GM19193 (cell line): ENCODE measurements around the gene AZIN2.

Experiments
- POLR2A ChIP-seq: IDR thresholded peaks from 4 replicates; pipeline ENCODE4 v1.6.1; 2011; ENCODE audit not compliant: insufficient read depth, insufficient read length; ENCODE audit errors: extremely low read depth

Gene AZIN2

DNA sequence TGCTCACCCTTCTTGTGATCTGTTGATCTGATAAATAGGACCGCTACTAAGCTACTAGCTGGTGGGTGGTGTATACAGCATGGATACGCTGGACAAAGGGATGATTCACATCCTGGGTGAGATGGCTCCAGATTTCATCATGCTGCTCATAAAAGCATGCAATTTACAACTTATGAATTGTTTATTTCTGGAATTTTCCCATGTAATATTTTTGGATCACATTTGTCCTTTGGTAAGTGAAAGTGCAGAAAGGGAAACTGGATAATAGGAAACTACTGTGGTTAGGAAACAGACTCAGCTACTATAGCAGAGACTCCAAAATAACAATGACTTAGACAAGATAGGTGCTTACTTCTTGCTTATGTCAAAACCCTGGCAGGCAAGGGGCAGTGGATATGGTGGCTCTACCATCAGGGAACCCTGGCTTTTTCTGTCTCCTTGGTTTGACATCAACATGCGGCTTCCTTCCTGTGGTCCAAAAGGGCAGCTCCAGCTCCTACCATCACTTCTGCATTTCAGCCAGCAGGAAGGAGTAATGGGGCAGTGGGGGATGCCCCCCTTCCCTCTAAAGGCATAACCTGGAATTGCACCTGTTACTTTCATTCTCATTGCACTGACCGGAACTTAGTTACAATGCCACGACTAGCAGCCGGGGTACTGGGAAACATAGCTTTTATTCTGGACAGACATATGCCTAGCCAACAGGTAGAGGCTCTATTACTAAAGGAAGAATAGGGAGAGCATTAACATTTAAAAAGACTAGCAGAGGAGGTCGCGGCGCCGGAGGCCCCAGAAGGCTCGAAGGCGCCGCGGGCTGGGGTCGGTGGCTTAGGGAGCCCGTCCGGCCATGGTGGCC lies 30.5 kb upstream of the AZIN2 start:
- TF ChIP-seq POLR2A, result no peak

DNA sequence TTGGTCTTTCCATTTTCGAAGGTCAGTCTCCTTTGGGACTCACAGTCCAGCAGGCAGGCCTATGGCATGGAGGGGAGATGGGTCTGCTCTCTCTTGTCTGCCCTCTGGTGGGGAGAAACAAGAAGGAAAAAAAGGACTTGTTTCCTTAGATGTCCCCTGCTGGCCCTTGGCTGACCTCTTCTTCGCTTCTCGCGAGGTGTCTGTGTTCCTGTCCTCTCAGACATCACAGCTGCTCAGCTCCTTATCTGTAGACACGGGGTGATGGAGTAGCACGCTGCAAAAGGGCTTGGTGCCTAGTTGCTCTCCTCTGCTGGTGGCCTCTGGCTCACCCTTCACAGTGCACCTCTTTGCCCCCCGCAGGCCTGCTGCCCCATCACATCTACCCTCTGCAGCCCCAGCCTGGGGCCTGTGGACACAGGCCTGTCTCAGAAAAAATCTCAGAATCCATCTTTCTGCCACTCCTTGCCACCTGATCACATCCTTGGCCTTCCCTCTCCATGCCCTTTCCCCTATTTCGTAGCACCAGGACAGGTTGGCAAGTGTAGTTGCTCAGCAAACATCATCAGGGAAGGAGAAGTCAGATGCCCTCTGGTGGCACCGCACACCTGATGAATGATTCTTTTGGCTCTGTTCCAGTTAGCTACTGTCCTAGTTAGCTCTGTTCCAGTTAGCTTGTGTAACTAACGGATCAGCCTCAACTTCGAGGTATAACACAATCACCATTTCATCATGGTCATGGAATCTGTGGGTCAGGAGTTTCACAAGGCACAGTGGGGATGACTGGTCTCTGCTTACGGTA lies 25.5 kb upstream of the AZIN2 start:
- no peak for TF ChIP-seq POLR2A

DNA sequence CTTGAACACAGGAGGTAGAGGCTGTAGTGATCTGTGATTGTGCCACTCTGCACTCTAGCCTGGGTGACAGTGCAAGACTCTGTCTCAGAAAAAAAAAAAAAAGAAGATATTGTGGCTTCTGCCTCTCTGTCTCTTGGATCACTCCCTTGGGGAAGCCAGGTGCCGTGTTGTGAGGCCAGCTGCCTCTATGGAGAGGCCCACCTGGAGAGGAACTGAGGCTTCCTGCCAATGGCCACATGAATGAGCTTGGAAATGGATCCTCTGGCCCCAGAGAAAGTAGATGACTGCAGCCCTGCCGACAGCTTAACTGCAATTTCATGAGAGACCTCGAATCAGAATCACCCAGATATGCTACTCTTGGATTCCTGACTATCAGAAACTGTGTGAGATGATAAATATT lies 24.5 kb upstream of the AZIN2 start:
- TF ChIP-seq POLR2A, result no peak

DNA sequence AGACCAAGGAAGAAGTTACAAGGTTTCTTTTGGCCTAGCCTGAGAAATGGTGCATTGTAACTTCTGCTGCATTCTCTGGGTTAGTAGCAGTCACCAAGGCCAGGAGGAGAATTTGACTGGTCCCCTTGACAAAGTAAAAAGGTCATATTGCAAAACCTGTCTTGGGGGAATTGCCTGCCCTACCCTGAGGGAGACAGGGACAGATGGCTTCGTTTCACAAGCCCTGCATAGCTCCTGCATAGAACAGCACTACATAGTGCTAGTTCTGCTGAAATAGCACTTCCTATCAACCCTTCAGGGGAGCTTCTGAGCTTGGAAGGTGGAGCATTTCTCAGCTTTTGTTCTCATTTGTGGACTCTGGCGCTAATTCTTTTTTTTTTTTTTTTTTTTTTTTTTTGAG lies 23.9 kb upstream of the AZIN2 start:
- no peak for TF ChIP-seq POLR2A

DNA sequence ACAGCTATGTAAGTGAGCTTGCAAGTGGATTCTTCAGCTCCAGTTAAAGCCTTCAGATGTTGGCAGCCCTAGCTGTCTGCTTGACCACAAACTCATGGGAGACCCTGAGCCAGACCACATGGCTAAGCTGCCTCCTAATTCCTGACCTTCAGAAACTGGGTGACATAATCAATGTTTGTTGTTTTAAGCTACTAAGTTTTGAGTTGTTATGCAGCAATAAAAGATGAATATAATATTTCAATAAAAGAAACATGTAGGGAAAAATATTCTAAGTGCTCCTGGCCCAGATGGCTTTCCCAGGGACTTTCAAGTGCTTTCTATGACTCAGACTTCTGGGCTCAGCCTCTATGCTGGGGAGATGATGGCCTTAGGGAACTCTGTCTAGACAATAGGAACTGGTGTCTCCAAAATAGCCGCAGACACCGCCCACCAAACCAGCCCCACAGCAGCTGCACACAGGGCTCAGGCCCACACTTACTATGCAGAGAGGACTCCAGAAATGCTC lies 20.3 kb upstream of the AZIN2 start:
- no peak for TF ChIP-seq POLR2A

DNA sequence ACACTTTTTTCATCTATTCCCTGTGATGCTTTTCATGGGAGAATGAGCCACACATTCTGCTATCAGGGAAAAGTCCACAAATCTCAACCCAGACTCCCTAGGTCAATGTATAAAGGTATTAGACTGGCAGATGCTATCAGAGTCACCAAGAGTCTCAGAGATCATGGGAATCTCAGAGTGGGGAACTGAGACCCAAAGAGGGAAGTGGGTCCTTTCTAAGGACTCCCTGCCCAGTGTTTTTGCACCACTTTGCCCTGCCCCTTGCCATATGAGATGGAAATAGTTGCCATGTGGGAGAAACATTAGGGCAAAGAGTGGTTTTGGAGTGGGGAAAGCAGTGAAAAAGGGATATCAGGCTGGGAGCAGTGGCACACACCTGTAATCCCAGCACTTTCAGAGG lies 19.1 kb upstream of the AZIN2 start:
- TF ChIP-seq POLR2A, result no peak

DNA sequence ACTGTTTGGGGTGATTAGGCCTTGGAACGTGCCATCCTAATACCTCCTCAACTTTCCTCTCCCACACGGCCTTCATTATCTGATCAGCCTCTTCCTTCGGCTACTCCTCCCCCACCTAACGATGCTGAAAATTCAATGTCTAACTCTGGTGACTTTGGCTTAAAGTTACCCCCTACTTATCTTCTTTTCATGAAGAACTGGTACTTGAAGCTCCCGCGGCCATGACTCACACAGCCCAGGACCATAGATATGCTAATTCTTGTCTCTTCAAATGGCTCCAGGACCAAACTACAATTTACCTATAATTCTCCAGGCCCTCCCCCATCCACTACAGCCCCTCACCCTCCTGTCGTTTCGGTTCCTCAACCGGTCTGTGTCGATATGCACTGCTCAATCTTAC lies 15.7 kb upstream of the AZIN2 start:
- TF ChIP-seq POLR2A, result no peak

DNA sequence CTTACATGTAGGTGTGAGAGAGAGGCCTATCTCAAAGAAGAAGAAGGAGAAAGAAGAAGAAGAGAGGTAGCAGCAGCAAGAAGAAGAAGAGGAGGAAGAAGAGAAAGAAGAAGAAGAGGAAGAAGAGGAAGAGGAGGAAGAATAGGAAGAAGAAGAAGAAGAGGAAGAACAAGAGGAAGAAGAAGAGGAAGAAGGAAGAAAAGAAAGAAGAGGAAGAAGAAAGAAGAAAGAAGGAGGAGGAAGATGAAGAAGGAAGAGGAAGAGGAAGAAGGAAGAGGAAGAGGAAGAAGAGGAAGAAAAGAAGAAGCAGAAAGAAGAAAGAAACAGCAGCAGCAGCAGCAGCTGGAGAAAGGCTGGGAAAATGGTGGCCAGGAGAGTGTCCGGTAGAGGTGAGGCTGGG lies 10.3 kb upstream of the AZIN2 start:
- no peak for TF ChIP-seq POLR2A

DNA sequence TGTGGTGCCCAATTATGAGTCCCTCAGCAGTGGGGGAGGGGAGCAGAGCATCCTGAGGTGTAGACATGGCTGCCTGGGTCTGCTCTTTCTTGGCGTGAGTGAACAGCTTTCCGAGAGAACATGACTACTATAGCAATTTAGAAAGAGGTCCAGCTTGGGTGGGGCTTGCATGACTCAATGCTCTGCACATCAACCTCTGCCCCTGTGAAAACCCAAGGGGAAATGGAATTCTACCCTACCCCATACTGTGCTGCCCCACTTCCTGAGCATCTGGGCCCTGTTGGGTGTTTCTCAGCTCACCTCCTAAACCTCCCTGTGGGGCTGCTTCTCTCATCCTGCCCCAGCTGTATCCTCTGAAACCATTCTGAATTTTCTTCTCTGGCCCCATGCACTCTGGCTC lies 8.2 kb upstream of the AZIN2 start:
- no peak for TF ChIP-seq POLR2A

DNA sequence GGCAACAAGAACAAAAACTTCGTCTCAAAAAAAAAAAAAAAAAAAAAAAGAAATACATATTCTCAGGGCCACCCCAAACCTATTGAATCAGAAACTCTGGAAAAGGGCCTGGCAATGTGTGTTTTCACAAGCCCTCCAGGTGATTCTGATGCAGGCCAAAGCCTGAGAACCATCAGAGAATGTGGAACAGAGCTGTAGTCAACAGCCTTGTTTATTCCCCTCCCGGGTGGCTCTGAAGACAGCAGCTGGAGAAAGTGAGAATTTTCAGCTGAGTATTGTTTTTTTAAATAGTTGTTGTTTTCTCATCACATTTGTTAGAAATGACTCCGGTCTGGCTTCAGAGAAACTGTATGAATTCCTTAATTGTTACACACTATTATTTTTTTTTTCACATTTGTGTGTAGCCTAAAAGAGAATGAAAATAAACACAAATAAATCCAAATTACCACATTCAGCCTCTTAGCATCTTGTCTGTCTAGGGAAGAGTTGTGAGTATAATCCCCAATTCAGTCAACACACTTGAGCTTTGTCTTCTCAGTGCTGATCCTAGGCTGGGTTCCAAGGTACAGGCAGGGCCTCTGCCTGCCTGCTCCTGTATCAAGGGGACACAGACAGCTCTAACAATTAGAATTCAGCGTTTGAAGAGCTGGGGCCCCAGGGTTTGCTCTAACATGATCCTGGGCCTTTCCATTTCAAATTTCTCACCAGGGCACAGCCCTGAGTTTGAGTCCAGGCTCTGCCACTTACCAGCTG lies 6.6 kb upstream of the AZIN2 start:
- no peak for TF ChIP-seq POLR2A

DNA sequence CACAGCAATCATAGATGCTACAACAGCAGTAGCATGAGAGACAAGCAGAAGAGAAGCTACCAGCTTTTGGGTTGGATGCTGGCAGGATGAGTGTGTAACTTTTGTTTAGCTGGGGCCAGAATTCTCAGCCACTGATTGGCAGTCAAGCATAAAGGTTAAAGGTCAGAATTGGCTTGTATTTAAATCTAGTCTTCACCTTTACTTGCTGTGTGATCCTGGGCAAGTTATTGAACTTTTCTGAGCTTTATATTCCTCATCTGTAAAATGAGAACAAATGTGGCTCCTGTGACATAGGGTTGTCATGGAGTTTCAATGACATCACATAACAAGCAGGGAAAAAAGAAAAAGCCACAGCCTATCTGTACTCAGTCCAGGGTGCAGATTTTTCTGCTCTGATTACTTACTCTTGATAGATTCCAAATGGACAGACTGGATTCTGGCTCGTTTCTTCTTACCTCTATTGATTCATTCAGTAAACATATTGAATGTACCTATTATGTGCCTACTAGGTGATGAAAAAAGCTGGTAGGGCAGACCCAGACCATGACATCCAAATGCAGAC lies 2.8 kb upstream of the AZIN2 start:
- no peak for TF ChIP-seq POLR2A

DNA sequence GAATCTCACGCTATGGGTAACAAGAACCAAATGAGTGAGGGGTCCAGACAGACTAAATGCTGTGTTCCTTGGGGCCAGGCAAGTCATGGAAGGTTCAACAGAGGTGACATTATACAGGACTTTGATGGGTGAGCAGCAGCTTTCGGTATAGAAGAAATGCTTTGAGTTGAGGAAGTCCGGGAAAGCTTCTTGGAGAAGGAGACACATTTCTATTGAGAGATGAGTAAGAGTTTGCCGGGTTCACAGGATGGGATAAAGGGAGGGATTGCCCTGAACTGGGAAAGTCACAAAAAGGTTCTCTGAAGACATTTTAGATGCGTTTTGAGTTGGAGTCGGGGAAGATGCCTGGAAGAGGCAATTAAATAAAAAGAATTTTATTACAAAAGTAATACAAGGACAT lies 580 bp upstream of the AZIN2 start:
- TF ChIP-seq POLR2A, result no peak

DNA sequence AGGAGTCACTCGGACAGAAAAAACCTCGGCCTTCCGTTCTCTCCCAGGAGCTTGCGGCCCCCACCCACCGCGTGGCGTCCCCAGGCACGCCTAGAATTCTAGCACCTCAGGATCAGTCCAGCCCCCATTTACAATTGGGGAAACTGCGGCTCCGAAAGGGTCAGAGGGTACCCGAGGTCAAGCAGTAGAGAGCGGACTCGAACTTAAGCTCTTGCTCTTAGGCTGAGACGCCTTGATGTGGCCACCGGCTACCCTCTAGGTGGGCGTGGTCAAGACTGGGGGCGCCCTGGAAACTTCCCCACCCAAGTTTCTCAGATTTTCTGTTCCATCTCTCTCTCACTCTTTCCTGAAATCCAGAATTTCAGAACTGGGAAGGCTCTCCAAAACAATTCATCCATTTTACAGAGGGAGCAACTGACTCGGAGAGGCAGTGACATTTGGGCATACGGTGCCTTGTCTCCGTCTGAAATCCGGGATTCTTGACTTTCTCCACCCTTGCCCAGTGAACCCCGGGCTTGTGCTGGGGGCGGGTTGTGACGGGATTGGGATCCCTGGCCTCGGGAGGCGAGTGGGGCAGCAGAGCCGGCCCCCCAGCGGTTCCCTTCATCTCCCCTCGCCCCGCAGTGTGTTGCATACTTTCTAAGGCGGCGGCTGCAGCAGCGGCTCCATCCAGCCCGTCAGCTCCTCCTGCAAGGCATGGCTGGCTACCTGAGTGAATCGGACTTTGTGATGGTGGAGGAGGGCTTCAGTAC lies 777 bp downstream of the AZIN2 start:
- no peak for TF ChIP-seq POLR2A

DNA sequence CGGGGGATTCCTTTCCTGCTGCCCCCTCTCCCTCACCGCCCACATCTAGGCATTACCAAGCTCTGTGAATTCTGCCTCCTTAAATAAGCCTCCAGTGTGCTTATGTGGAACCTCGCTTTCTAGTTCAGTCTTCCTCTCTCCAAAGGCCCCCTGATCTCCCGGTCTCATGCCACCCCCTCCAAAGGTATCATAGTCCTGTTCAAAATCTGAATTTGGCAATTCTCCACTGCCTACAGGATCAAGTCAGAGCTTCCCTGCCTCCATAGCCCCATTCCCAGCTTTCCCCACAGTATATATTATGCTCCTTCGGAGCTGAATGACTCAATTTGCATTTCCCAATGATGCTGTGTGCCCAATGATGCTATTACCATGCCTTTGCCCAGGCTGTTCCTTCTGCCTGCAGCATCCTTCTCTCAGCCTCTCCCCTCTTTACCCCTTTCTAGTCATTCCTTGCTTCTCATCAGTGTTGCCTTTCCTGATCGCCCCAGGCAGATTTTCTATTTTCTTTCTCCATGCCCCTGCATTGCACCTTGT lies 1.7 kb downstream of the AZIN2 start:
- TF ChIP-seq POLR2A, result no peak

DNA sequence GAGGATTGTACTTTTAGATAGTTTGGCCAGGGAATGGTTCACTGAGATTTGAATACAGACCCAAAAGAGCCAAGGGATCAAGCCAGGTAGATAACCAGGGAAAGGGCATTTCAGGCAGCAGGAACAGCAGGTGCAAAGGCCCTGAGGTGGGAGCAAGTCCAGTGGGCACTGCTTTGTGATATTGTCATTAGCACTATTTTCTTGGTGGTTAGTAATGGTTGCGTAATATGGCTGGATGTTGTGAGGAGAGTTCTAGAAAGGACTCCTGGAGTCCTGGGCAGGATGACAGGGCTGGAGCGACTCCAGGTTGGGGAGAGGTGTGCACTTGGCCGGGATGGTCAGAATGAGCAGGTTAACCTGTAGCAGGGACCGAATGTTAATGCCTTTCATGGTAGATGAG lies 4.4 kb downstream of the AZIN2 start:
- no peak for TF ChIP-seq POLR2A

DNA sequence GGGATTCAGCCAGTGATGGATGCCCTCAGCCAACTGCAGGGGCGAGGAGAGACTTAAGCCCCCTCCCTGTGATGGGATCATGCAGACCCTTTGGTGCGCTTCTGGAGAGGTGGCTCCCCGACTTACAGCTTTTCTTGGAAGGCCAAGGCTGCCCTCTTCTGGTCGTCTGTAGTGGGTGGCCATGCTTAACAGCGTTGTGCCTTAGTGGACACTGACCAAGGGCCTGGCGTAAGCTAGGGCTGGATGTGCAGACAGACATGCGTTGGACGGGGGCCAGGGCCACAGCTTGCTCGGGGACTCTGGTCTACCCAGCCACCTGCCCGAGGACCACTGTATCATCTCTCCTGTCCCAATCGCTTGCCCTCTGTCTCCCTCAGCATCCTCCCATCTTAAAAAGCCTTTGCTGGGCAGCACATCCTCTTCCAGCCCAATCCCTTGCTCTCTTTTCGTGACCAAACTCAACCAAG lies 5.5 kb downstream of the AZIN2 start:
- TF ChIP-seq POLR2A, result no peak
